Cerebellar cortex (tissue), 1 donor: ENCODE data around the gene DSCAML1.

ENCODE experiments used
- DNase-seq: peaks from one replicate; pipeline ENCODE4 v3.0.0-alpha.2; 2015; ENCODE audit warnings: low spot score

Gene DSCAML1

DNA sequence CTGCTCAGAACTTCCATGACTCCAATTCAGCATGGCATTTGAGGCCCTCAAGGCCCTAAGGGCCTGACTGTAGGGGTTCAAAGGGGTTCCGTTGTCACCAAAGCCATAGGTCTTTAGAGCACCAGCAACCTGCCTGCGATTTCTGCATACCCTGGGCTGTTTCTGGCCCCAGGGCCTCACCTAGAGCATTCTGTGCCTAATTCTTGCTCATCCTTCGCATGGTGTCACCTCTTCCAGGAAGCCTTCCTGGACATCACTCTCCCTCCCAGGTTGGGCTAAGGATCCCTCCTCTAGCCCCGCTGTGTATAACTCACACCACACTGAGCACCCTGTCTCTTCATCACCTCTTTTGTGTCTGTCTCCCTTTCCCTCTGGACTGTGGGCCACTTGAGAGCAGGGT is 275.0 kb downstream of the DSCAML1 start:
- DNase-seq = no peak

- DNase-seq = no peak
Measured at GRCh38 chr11:117520966-117521365, 276.1 kb downstream of the DSCAML1 start.

DNA sequence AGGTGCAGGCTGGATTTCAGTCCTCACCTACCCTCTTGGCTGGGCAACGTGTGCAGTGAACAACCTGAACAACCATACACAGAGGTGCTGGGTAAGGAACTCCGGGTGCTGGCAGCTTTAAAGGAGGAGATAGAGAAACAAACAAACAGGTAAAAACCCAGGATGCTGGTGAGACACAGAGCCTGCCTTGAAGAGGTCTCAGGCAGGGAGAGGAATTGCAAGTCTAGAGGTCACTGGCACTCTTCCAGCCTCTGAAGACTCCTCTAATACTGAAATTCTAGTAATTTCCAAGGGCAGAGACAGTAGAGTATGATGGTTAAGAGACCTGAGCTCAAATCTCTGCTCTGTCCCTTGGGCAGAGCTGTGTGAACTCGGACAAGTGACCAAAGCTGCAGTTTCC is 276.8 kb downstream of the DSCAML1 start:
- no peak for DNase-seq

GRCh38 chr11:117519590-117519989 is 277.4 kb downstream of the DSCAML1 start:
- no peak for DNase-seq

- no peak for DNase-seq
Measured at GRCh38 chr11:117519170-117519569, 277.8 kb downstream of the DSCAML1 start.

GRCh38 chr11:117518455-117518854 is 278.6 kb downstream of the DSCAML1 start:
- no peak for DNase-seq

DNA sequence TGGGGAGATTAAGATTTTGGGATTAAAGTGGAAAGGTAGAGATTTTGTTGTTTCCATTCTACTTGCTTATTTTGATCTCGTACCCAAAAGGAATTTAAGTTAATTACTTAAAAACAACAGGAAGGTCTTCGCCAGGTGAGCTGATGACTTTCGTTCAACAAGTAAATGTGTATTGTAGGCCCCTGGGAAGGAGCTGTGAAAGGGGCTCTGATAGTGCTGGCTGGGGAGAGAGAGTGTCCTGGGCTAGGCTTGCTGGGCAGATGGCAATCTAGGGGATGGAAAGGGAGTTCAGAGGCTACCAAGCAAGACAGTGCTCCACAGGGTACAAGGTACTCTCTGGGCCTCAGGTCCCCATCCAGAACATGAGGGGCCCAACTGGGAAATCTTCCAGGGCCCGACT is 279.9 kb downstream of the DSCAML1 start:
- peak; percentile 27 for DNase-seq

DNA sequence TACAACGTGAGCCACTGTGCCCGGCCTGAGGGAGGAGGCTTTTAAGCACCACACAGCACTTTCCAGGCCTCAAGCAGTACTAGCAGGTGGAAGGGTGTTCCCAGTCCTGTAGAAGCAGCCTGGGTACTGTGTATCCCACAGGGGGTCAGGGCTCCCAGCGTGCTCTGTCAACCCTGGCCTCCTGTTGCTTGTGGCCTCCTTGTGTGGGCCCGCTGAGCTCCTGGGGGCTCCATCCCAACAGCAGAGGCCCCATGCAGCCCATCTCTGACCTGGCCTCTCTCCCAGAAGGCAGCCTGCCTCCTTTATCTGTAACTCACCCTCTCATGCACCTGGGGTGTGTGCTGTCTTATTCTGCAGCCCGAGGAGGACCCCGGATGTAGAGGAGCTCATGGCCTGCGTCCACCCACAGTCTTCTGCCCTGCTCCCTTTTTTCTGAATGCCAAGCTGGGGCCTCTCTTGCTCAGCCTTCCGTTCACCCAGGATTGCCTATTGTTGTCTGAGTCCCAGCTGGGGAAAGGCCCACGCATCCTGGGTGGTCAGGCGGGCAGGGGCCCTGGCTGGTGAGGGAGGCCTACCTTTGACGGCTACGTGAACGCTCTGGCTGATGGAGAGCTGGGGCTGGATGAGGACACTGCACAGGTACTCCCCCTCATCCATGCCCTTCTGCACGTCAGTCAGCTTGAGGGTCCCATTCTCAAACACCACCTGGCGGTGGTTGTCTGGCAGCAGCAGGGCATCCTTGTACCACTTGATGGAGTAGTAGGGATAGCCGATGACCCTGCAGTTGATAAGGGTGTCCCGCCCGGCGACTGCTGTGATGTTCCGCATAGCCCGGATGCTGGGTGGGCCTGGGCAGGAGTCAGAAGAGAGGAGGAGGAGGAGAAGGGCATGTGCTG is 280.9 kb downstream of the DSCAML1 start:
- DNase-seq = no peak

DNA sequence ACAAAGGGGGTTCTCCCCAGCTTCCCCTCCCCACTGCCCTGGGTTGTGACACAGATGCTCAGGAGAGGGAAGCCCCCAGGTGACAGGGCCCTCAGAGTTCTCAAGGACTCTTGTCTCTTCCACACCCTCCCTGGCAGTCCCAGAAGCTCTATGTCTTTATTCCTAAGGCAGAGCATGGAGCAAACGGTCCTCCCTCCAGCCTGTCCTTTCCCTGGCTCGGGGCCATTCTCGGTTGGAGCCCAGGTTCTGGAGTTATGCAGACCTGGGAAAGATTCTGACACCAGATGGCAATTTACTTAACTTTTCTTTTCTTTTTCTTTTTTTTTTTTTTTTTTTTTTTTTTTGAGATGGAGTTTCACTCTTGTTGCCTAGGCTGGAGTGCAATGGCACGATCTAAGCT is 282.8 kb downstream of the DSCAML1 start:
- DNase-seq = peak; percentile 42

DNA sequence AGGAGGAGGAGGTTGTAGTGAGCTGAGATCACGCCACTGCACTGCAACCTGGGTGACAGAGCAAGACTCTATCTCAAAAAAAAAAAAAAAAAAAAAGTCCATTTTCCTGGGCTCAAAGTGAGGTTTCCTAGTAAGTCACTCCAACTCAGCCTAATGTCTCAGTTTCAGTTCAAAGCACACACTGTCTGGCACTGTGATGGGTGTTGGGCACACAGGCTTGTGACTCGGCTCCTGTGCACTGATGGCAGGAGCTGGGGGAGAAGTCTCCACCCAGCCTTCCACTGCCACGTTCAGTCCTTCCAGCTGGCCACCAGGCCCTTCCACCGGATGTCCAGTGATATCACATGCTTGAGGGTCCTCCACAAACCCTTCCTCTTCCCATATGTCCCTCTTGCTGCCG is 283.4 kb downstream of the DSCAML1 start:
- no peak for DNase-seq

DNA sequence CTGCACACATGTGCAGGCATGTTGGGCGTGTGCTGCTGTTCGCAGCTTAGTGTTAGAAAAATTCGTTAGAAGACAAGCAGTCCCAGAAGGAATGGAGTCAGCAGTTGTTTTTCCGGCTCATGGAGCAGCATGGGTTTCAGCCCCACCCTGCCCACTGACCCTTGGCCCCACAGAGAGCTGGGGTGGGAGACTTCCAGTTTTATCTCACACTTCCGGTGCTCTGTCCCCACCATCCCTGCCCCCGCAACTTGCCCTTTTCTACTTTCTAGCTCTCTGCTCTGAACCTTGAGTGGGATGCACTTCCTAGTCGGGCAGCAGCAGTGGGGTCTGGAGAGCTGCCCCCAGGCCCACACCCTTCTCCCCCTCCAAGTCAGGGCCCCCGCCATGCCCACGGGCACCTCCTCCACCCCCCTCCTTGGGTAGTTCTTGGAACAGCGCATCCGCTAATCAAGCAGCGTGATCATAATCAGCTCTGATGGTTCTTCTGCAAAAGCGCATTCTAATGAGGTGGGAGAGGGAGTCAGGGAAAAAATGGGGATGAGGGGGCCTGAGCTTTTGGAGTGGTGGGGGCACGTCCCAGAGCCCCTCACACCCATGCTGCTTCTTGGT is 285.0 kb downstream of the DSCAML1 start:
- DNase-seq = no peak

DNA sequence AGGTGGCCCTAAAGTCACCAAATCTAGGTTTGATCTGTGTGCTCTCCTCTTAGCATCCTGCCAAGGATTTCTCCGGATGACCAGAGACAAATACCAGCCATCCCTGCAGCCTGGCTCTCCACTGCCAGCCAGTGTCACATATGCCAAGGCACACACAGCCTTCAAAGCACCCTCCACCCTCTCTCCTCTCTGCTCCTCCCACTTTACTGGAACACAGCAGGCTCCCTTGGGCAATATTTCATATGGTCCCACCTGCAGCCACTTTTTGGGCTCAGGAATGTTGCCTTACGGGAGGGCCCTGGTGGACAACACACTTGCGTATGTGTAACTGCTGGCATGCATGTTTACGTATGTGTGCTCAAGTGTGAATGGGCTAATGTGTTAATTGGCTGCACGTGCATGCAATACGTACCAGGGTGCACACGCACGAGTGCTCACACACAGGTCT is 285.5 kb downstream of the DSCAML1 start:
- DNase-seq = peak; percentile 75

- no peak for DNase-seq
Measured at GRCh38 chr11:117510646-117511045, 286.4 kb downstream of the DSCAML1 start.

GRCh38 chr11:117509543-117509942 is 287.5 kb downstream of the DSCAML1 start:
- no peak for DNase-seq

- DNase-seq = no peak
Measured at GRCh38 chr11:117506971-117507370, 290.0 kb downstream of the DSCAML1 start.

DNA sequence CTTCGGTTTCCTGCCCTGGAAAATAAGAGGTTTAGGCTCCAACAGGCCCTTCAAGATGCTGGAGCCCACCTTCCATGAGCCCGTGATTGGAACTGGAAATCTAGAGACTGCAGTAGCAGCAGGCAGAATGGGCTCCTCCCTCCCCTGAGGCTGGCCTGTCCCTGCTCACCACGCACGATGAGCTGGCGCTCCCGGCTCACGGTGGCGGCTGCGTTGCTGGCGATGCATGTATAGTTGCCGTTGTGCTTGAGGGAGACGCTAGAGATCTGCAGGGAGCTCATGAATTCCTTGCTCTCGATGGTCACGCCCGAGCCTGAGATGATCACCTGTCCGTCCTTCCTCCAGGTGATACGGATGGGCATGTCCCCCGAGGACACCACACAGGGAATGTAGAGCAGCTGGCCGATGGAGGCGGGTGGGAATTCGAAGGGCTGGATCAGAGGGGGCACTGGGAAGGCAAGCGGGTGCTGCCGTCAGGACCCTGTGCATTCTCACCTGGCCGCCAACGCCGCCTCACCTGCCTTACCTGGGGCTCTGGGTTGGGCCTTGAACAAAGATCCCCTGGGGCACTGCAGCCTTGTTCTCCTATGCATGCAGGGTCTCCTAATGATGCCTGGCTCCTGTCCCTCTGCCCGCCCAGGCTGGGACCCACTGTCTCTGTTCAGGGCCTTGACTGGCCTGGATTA is 291.6 kb downstream of the DSCAML1 start:
- DNase-seq = no peak

DNA sequence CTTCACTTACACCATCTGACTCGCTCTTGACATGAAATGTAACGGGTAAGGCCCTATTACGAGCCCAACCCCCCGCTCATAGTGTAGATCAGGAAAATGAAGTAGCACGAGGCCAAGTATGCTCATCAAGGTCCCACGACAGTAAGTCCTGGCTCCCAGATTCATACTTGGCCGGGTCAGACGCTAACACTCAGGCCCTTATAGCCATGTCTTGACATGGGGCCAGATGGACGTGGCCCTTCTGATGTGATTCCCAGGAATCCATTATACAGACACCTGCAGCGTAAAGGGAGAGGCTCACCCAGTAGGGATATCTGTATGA is 294.3 kb downstream of the DSCAML1 start:
- DNase-seq = no peak

GRCh38 chr11:117502015-117502778 is 294.8 kb downstream of the DSCAML1 start:
- no peak for DNase-seq

DNA sequence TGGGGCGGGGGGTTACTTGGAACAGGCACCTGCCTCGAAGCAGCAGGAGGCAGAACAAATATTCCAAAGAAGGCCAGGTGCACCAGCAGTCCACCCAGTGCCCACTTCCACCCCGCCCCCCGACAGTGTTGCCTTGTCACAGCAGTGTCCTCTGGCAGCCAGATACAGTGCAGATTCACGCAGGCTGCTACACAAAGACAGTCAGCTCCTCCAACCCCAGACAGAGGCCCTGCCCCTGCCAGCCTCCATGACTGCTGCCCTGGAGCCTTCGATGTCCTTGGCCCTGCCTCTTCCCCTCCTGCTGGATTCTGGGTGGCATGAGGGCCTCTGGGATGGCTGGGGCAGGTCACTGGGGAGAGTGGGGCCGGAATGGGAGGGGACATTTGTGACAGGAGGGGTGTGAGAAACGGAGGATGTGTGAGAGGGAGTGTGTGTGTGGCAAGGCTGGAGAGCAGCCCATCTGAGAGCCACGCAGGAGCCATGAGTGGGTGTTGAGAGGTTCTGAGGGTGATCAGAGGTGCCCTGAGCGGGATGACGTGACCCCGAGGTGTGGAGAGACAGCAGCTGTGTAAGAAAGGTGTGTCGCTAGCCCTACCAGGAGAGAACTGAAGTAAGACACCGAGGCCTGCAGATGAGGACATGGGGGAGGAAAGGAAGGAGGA is 295.6 kb downstream of the DSCAML1 start:
- no peak for DNase-seq

- no peak for DNase-seq
Measured at GRCh38 chr11:117498791-117499190, 298.2 kb downstream of the DSCAML1 start.

- DNase-seq = no peak
Measured at GRCh38 chr11:117497206-117497951, 299.6 kb downstream of the DSCAML1 start.
